ENCODE results near the gene FFAR2. TPM values are rescaled to one million over a fixed set of nuclear protein-coding genes. Genes with fewer than 3 reads are reported as not detected.
A peak's percentile ranks its signal among the peaks of the same experiment; 100 is the strongest.
"Not testable (repeated sequence)": the region's sequence is repeated elsewhere in the genome, so short reads cannot be mapped to it uniquely, and the experiment has no call there.

Gene FFAR2
- total and polyA plus RNA-seq, 11 donors, result 0.12 to 3.4 (median 0.38) TPM; not detected in 2

GRCh38 chr19:35474104-35474503 lies 26.0 kb downstream of the FFAR2 start:
- Histone ChIP-seq H3K4me1 (no peaks in the 10 kb centered on the region), H3K4me3 (no peak overlapping the region), H3K36me3 (no peaks in the 10 kb centered on the region), H3K9me3 (no peaks in the 10 kb centered on the region), H3K27ac (no peak overlapping the region), H3K27me3 (no peaks in the 10 kb centered on the region)
- ATAC-seq (no peak), DNase-seq (no peak)
- intact Hi-C loops (cut with DNase I), result no loop called here
- WGBS, 4 donors, result 91 to 95% (median 94%) methylated on average over 14 of the region's 14 CpGs
- TF ChIP-seq, protein P1, sequence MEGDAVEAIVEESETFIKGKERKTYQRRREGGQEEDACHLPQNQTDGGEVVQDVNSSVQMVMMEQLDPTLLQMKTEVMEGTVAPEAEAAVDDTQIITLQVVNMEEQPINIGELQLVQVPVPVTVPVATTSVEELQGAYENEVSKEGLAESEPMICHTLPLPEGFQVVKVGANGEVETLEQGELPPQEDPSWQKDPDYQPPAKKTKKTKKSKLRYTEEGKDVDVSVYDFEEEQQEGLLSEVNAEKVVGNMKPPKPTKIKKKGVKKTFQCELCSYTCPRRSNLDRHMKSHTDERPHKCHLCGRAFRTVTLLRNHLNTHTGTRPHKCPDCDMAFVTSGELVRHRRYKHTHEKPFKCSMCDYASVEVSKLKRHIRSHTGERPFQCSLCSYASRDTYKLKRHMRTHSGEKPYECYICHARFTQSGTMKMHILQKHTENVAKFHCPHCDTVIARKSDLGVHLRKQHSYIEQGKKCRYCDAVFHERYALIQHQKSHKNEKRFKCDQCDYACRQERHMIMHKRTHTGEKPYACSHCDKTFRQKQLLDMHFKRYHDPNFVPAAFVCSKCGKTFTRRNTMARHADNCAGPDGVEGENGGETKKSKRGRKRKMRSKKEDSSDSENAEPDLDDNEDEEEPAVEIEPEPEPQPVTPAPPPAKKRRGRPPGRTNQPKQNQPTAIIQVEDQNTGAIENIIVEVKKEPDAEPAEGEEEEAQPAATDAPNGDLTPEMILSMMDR (IDR thresholded peaks at IDR 0.05), result no peak
- no peak for TF ChIP-seq POLR2A (IDR thresholded peaks at IDR 0.05)

- intact Hi-C loops (cut with DNase I); ATAC-seq; H3K27me3 ChIP-seq; H3K9me3 ChIP-seq; H3K27ac ChIP-seq; H3K36me3 ChIP-seq; DNase-seq; H3K4me3 ChIP-seq; H3K4me1 ChIP-seq: not testable (repeated sequence)
- 86 to 96% (median 94%) methylated on average over 7 of the region's 7 CpGs for WGBS, 4 donors
These were observed 26.5 kb downstream of the FFAR2 start for GRCh38 chr19:35474594-35474993.

DNA sequence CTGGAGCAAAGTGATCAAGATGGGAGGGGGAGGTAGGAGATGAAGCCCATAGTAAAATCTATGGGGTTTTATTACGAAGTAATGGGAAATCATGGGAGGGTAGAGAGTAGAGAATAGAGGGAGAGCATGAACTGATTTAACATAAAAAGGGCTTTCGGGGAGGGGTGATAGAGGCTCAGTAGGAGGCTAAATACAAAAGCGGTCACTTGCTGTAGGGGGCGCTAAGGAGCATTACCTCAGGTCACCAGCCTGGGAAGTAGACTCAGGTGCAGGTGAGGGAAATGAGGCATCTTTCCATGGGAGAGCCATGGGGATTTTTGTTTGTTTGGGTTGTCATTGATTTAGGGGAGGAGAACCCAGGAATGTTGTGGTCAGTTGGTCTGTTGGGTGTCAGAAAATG lies 28.1 kb downstream of the FFAR2 start:
- no peak overlapping the region for H3K4me3 ChIP-seq
- no peaks in the 10 kb centered on the region for H3K4me1 ChIP-seq
- ATAC-seq (no peak), DNase-seq (no peak)
- no peaks in the 10 kb centered on the region for H3K27me3 ChIP-seq
- 52 to 65% (median 55%) methylated on average over 4 of the region's 4 CpGs for WGBS, 4 donors
- no peak overlapping the region for H3K27ac ChIP-seq
- no peaks in the 10 kb centered on the region for H3K36me3 ChIP-seq
- TF ChIP-seq POLR2A (IDR thresholded peaks at IDR 0.05), result no peak
- TF ChIP-seq, protein P1 (IDR thresholded peaks at IDR 0.05), result peak in 1 of 12 donors; percentile 12
- intact Hi-C loops (cut with DNase I), result no loop called here
- H3K9me3 ChIP-seq, result no peaks in the 10 kb centered on the region

DNA sequence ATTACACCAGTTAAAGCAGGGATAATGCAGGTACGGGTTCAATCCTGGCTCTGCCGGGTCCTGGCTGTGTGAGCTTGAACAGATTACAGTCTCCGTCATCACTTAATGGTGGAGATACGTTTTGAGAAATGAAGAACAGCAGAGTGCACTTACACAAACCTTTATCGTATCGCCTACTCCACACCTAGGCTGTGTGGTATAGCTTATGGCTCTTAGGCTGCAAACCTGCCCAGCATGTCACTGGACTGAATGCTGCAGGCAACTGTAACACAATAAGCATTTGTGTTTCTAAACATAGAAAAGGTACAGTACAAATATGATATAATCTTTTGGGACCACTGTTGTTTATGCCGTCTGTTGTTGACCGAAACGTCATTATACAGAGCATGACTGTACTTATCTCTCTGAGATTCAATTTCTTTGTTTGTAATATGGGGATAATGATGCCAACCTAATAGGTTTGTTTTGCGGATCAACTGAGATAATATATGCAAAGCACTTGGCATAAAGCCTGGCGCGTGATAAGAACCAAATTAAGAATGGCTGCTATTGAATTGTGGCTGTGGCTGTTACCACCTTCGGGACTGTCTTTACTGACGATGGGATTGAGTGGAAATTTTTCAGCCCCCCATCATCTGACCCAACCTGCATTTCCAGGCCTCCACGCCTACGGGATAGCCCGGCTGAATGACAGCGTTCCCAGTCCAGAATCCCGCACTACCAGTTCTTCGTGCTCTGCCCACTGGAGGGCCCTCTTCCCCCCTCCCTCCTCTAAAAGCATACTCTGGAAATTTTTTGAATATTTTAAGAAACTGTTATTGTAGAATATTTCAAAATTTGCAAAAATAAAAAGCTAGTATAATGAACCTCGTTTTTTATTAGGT lies 31.0 kb downstream of the FFAR2 start:
- no peak for ATAC-seq
- 53 to 69% (median 62%) methylated on average over 21 of the region's 21 CpGs for WGBS, 4 donors
- intact Hi-C loops (cut with DNase I), result no loop called here
- no peaks in the 10 kb centered on the region for H3K27me3 ChIP-seq
- no peaks in the 10 kb centered on the region for H3K36me3 ChIP-seq
- TF ChIP-seq, protein P1 (IDR thresholded peaks at IDR 0.05), result no peak
- TF ChIP-seq POLR2A (IDR thresholded peaks at IDR 0.05), result no peak
- H3K27ac ChIP-seq, result no peak overlapping the region
- H3K4me1 ChIP-seq, result no peaks in the 10 kb centered on the region
- DNase-seq, result no peak
- no peaks in the 10 kb centered on the region for H3K9me3 ChIP-seq
- H3K4me3 ChIP-seq, result no peak overlapping the region
